HG02973 (cell line): ENCODE results near the gene TTLL8.
"Not testable (repeated sequence)": the region's sequence is repeated elsewhere in the genome, so short reads cannot be mapped to it uniquely, and the experiment has no call there.

Source experiments
- ATAC-seq: cut with Tn5 transposase; IDR thresholded peaks from one replicate; pipeline ENCODE4 v1.9.1; 2021; ENCODE audit warnings: moderate library complexity; ENCODE audit not compliant: unreplicated experiment

The TTLL8 gene

GRCh38 chr22:50058061-50058905 lies at the start of gene TTLL8:
Gene TTLL8, minus strand, starts transcription at chr22:50058298.
- no peak for ATAC-seq

- no peak for ATAC-seq
Observed at GRCh38 chr22:50107529-50107928, 49.4 kb upstream of the TTLL8 start.

DNA sequence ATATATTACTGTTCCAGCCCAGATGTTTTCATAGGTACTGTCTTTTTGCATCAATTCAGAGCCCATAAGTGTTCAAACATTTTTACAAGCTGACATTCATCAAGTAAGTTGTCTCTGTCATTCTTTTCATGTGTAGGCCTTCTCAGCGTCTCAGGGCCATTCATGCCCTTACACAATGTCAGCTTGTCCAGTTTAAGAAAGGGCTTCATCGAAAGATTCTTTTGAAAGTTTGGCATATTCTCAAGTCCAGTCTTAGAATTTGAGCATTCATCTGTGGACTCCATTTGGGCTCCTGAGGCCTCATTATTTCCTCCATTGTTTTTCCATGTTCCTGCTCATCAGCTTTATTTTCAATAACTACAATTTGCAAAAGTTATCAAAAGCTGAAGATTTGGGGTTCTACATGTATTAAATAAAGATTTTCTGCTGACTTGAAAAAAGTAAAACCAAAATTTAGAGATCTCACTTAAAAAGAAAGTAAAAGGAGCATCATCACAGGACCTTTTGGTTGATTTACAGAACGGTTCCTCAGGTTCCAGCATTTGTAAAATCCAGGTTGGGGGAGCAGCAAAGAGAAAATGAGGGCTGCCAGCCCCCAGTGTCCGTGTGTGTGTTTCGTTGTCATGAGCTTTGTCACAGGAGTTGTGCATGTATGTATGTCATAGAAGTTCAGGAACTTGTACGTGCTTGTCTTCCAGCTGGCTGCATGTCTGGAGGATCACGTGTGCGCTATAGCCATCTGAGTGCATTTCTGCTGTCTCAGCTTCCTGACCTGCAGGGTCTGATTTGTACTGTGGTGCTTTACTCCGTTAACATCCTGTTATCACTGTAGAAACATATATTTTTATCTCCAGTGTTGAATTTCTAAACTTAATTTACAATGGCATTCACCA lies 47.4 kb upstream of the TTLL8 start:
- ATAC-seq: no peak

- ATAC-seq: no peak
Observed at GRCh38 chr22:50104141-50104544, 46.0 kb upstream of the TTLL8 start.

- ATAC-seq: no peak
Observed at GRCh38 chr22:50102946-50103345, 44.8 kb upstream of the TTLL8 start.

DNA sequence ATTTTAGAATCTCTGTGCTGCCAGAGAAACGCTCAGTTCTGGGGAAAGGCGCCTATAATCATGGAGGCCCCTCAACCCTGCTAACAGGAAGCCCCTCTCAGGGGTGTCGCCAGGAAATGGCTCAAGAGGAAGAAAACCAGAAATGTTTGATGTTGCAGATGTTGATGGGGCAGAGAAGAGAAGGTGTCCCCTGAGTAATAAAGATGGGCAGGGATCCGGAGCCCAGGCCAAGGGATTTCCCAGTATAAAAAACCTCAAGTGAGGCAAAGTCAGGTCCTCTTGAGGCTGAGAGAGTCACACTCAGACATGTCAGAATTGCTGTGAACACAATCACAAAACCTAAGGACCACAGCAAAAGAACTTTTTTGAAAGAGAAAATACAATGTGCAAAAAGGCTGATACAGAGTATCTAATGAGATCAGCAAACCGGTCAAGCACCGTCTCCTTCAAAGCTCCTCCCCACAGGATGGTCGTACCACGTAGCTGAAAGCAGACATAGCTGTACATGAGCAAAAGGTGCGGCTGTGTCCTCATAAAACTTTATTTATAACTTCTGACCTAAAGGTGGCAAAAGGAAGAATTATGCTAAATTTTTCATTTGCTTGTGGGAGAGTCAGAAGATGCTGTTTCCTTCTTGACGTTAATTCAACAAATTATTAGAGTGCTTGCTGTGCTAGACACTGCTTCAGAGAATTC lies 43.9 kb upstream of the TTLL8 start:
- no peak for ATAC-seq

GRCh38 chr22:50098052-50098451 lies 40.0 kb upstream of the TTLL8 start:
- no peak for ATAC-seq

DNA sequence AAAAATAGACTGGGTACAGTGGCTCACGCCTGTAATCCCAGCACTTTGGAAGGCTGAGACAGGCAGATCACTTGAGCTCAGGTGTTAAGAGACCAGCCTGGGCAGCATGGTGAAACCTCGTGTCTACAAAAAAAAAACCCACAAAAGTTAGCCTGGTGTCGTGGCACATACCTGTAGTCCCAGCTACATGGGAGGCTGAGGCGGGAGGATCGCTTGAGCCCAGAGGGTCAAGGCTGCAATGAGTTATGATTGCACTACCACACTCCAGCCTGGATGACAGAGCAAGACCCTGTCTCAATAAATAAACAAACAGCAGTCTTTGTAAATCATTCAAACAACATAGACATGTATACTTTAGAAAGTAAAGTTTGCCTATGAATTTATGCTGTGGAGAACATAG lies 34.2 kb upstream of the TTLL8 start:
- ATAC-seq: no peak

GRCh38 chr22:50091092-50091768 lies 33.1 kb upstream of the TTLL8 start:
- no peak for ATAC-seq

GRCh38 chr22:50090412-50090714 lies 32.3 kb upstream of the TTLL8 start:
- no peak for ATAC-seq

DNA sequence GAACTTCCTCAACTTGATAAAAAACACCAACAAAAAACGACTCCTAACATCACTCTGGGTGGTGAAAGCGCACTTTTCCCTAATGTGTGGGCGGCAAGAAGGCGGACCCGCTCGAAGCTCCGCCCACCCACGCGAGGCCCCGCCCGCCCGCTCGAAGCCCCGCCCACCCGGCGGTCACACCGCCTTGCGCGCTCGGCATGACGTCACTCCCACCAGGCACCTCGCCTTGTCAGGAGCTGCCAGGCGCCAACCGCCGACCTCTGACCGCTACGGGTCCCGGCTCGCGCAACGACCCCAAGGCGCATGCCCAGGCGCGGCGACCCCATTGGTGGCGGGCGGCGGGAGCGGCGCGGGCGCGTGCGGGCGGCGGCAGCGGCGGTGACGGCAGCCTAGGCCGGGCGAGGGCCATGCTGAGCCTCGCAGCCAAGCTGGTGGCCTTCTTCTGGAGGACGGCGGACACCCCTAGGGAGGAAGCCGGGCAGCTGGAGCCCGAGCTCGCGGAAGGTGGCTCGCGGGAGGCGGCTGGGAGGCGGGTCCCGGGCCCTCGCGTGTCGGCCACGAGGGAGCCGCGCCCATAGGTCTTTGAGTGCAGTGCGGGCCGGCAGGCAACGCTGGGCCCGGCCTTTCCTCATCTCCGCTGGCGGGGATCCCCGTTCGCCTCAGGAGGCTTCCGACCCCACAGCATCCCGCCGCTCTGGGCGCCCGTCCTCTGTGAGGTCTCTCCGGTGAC lies 31.7 kb upstream of the TTLL8 start, which contains the start of gene MOV10L1:
TSS of gene MOV10L1 (plus strand) at position 325 of the 730 bp plus-strand sequence. CDS start at position 408, 83 bp downstream.
- no peak for ATAC-seq

DNA sequence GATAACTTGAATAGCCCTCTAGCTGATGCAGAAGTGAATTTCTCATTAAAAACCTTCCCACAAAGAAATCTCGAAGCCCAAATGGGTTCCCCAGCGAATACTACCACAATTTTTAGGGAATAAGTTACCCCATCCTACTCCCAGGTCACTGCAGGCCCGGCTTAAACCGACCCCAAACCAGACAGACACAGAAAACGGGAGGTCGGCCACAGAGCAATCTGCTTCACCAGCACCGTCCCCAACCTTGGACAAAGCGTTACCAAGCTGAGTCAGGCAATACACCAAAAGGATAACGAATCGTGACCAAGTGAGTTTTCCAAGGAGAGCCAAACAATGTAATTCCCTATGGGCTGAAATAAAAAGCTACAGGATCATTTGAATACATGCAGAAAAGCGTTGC lies 31.1 kb upstream of the TTLL8 start:
- ATAC-seq: no peak

DNA sequence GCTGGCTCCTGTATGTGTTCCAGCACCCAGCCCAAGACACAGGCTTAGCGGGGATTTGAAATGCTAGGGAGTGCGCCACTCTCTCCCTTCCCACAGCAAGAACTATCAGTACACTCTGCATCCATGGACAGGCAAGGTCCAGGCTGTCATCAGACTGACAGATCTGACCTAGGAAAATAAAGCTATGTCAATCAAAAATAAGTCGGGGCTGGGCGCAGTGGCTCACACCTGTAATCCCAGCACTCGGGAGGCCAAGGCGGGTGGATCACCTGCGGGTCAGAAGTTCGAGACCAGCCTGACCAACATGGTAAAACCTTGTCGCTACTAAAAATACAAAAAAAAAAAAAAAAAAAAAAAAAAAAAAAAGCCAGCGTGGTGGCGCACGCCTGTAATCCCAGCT lies 30.0 kb upstream of the TTLL8 start:
- ATAC-seq: no peak

- ATAC-seq: no peak
Observed at GRCh38 chr22:50087646-50088045, 29.5 kb upstream of the TTLL8 start.

- not testable (repeated sequence) for ATAC-seq
Observed at GRCh38 chr22:50086975-50087374, 28.9 kb upstream of the TTLL8 start.

DNA sequence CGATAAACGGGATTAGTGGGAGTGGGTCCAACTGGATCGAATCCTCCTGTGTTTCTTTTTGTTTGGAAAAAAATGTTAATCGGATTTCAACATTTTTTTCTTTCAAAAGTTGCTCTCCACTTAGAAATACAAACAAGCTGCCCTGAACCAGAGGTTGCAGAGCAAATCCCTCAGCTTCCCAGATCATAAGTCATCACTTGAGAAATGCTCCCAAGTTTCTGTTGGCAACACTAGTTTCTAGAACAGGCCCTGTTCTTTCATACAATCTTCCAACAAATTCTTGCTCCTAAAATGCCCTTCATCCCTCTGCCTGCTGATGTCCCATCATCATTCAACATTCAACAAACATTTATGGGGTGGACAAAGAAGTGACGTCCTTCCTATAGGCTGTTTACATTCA lies 28.4 kb upstream of the TTLL8 start:
- ATAC-seq: no peak

GRCh38 chr22:50085211-50085972 lies 27.3 kb upstream of the TTLL8 start, which contains the start of gene MLC1:
Gene MLC1, minus strand, starts transcription at chr22:50085426. Its CDS starts 524 bp downstream, at chr22:50084902.
- ATAC-seq: no peak

DNA sequence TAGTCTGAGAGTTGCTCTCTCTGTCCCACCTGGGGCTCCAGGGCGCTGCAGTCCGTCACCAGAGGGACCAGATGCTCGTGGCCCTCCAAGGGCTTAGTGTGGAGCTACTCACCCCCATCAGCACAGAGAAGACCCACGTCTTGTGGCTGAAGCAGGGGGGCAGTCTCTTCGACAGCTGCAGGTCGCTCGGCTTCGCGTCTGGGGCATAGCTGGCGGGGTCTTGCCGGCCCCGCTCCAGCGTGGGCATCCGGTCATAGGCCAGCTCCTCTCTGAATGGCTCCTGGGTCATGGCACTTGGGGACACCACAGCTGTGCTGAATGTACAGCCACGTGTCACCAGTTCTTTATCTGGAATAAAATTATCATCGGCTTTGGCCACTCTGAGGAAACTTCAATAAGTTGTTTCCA lies 26.5 kb upstream of the TTLL8 start:
- ATAC-seq: no peak

DNA sequence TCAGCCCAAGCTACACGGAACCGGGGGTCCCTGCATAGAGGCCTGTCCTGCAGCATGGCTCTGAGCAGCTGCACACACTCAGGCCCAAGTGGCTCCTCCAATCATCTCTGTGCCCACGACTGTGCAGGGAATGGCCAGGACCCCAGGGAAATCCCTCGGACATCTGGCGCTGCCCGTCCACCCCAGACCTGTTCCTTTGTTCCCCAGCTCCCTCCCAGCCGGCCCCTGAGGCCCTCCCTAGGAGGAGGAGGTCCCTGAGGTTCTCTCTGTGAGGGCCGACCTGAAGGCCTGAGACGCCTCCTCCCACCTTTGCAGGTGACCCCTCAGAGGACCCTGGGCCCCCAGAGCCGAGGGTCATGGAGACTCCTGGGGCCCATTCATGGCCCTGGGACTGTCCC lies 26.0 kb upstream of the TTLL8 start:
- no peak for ATAC-seq
